ENCODE results near the gene CPHXL2.

DNA sequence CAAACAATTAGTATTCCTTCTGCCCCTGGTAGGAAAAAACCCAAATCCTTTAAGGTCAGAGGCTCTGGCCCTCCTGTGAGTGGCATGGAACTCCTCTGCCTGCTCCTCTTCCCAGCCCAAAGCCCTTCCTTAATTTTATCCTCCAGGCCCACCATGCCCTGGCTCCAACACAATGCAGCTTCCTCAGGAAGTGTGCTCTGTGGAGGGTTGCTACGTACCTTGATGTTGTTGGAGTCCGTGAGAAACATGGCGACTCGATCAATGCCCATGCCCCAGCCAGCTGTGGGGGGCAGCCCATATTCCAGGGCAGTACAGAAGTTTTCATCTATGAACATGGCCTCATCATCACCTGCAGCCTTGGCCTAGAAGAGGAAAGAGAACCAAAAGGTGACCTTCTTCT lies 48.5 kb downstream of the CPHXL2 start:
- TF ChIP-seq CTCF (IDR thresholded peaks at IDR 0.05) (no peak), POLR2A (IDR thresholded peaks at IDR 0.05) (no peak)
